CD14-positive monocyte (primary cell): ENCODE measurements around the gene OR6M1. TPM values are rescaled to one million over a fixed set of nuclear protein-coding genes. Genes with fewer than 3 reads are reported as not detected.

ENCODE experiments used
- DNase-seq, 3 donors: peaks; one replicate each; pipeline ENCODE4 v3.0.0-alpha.2; 2011 to 2022
- H2AFZ ChIP-seq: 2 replicates; pipeline ENCODE4 v1.6.0; 2012; ENCODE audit warnings: mild to moderate bottlenecking, low read depth, low read length, inconsistent platforms; ENCODE audit not compliant: insufficient read depth, poor library complexity, severe bottlenecking
- H3K27ac ChIP-seq, 2 donors: 1 replicate in 1 of 2; 2 replicates in 1 of 2; pipeline ENCODE4 v1.5.1; 2012 to 2013; ENCODE audit warnings: low read length in 2 of 2, control low read depth in 1 of 2, inconsistent platforms in 1 of 2, low read depth in 1 of 2, mild to moderate bottlenecking in 1 of 2
- H3K27me3 ChIP-seq, 2 donors: one replicate each; pipeline versions ENCODE4 v1.6.0 to v1.6.1; 2011 to 2013; ENCODE audit warnings: low read length in 2 of 2; ENCODE audit not compliant: control insufficient read depth in 2 of 2, insufficient read depth in 2 of 2
- H3K36me3 ChIP-seq, 2 donors: replicated peaks in 1 of 2; 1 replicate in 1 of 2; 2 replicates in 1 of 2; pipeline versions ENCODE4 v1.5.1 to v1.6.1; 2012 to 2013; ENCODE audit warnings: low read length in 2 of 2, control low read depth in 1 of 2, inconsistent platforms in 1 of 2, mild to moderate bottlenecking in 1 of 2; ENCODE audit not compliant: insufficient read depth in 2 of 2, control insufficient read depth in 1 of 2
- H3K4me1 ChIP-seq, 2 donors: 1 replicate in 1 of 2; 2 replicates in 1 of 2; pipeline versions ENCODE4 v1.5.1 to v1.6.1; 2012 to 2013; ENCODE audit warnings: low read length in 2 of 2, control low read depth in 1 of 2, inconsistent platforms in 1 of 2, mild to moderate bottlenecking in 1 of 2, moderate library complexity in 1 of 2; ENCODE audit not compliant: insufficient read depth in 2 of 2, control insufficient read depth in 1 of 2
- H3K4me2 ChIP-seq: replicated peaks from 2 replicates; pipeline ENCODE3; 2012; ENCODE audit warnings: low read length, moderate library complexity, mild to moderate bottlenecking; ENCODE audit not compliant: poor library complexity, severe bottlenecking; ENCODE audit errors: extremely low read depth
- H3K4me3 ChIP-seq, 3 experiments: fragments of 200-600 bp in 1 of 3; sonication (generic) in 1 of 3; replicated peaks in 1 of 3; 1 replicate in 2 of 3; 2 replicates in 1 of 3; pipeline ENCODE4 v1.5.1; 2011 to 2013; ENCODE audit warnings: low read length in 3 of 3, mild to moderate bottlenecking in 3 of 3, control low read depth in 2 of 3, low read depth in 2 of 3, inconsistent platforms in 1 of 3, moderate library complexity in 1 of 3
- H3K79me2 ChIP-seq: 2 replicates; pipeline ENCODE4 v1.6.0; 2012; ENCODE audit warnings: mild to moderate bottlenecking, control low read depth, inconsistent platforms, low read length, moderate library complexity; ENCODE audit not compliant: insufficient read depth
- H3K9ac ChIP-seq: 2 replicates; pipeline ENCODE4 v1.6.0; 2017; ENCODE audit warnings: low read length, mild to moderate bottlenecking; ENCODE audit not compliant: insufficient read depth, poor library complexity, severe bottlenecking
- H3K9me3 ChIP-seq, 2 donors: replicated peaks in 1 of 2; 1 replicate in 1 of 2; 2 replicates in 1 of 2; pipeline versions ENCODE4 v1.5.1 to v1.6.1; 2012 to 2013; ENCODE audit warnings: low read length in 2 of 2, control low read depth in 1 of 2; ENCODE audit not compliant: control insufficient read depth in 1 of 2, insufficient read depth in 1 of 2
- H4K20me1 ChIP-seq: 2 replicates; pipeline ENCODE4 v1.6.0; 2012; ENCODE audit warnings: mild to moderate bottlenecking, low read length, control low read depth, moderate library complexity; ENCODE audit not compliant: insufficient read depth
- H3K27ac Mint-ChIP-seq, 7 donors: one replicate each; pipeline ENCODE4 v1.8.0; 2020; ENCODE audit warnings: mild to moderate bottlenecking in 7 of 7, mixed read lengths in 7 of 7, moderate library complexity in 6 of 7, inconsistent platforms in 2 of 7
- H3K27me3 Mint-ChIP-seq, 3 donors: one replicate each; pipeline ENCODE4 v1.8.0; 2021 to 2022; ENCODE audit warnings: low read depth in 3 of 3, mild to moderate bottlenecking in 3 of 3, mixed read lengths in 3 of 3, moderate library complexity in 3 of 3, inconsistent platforms in 1 of 3
- H3K36me3 Mint-ChIP-seq, 2 donors: one replicate each; pipeline ENCODE4 v1.8.0; 2020; ENCODE audit warnings: mixed read lengths in 2 of 2, inconsistent platforms in 1 of 2, mild to moderate bottlenecking in 1 of 2
- H3K4me1 Mint-ChIP-seq: one replicate; pipeline ENCODE4 v1.8.0; 2020; ENCODE audit warnings: mild to moderate bottlenecking, mixed read lengths
- H3K4me3 Mint-ChIP-seq, 2 donors: one replicate each; pipeline ENCODE4 v1.8.0; 2020; ENCODE audit warnings: mild to moderate bottlenecking in 2 of 2, mixed read lengths in 2 of 2, moderate library complexity in 1 of 2
- H3K9me3 Mint-ChIP-seq, 7 donors: one replicate each; pipeline ENCODE4 v1.8.0; 2020 to 2022; ENCODE audit warnings: mixed read lengths in 7 of 7, mild to moderate bottlenecking in 6 of 7, moderate library complexity in 6 of 7, inconsistent platforms in 2 of 7
- WGBS: methylation state at CpG from one replicate; pipeline ENCODE4 v1.1.5; 2013; ENCODE audit warnings: missing lambda C conversion rate; ENCODE audit not compliant: insufficient coverage; 5-methylcytosine and 5-hydroxymethylcytosine counted together
- intact Hi-C, 2 donors: fragments of 100-400 bp; cut with micrococcal nuclease; formaldehyde crosslinking; loops; one replicate each; pipeline versions ENCODE4 v1.15.0 to v1.15.1; 2023
- polyA plus RNA-seq, 3 donors: library from polyadenylated mRNA; depleted of rRNA in 1 of 3; unstranded in 2 of 3; stranded (reverse) in 1 of 3; fragments of 300-500 nt in 2 of 3; fragments of >200 nt in 1 of 3; fragmentation: Illumina TruSeq in 2 of 3; gene quantifications; 1 replicate in 2 of 3; 2 replicates in 1 of 3; pipeline ENCODE4 v1.2.3, GENCODE V29; 2012 to 2021
- TF ChIP-seq, protein P1 (sequence below): fragments of 200-600 bp; IDR thresholded peaks from one replicate; pipeline ENCODE4 v1.8.0; 2022; ENCODE audit warnings: antibody characterized with exemption, mild to moderate bottlenecking

The OR6M1 gene
- polyA plus RNA-seq, 3 donors, result not detected

DNA sequence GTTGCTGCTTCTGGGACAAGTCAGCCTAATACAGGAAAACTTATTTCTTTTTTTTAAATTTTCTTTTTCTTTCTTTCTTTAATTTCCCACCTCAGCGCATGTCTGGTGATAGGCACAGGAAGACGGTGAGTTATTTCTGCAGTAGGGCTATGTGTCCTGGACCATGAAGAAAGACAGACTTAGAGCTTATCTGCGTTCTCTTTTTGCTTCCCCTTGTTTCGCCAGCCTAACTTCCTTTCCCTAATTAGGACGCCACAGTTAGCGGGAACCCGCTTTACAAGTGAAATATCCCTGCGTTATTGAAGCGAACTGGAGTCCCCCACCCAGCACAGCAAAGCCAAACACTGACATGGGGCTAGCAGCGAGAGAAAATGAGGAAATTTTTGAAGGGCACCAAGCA lies 8.6 kb downstream of the OR6M1 start:
- no peak overlapping the region for H2AFZ ChIP-seq
- H3K9me3 ChIP-seq, result no peaks in the 10 kb centered on the region
- H3K79me2 ChIP-seq, result no peaks in the 10 kb centered on the region
- peaks cover 0 to 6% (median 2%) of the 10 kb centered on the region in 7 donors for H3K9me3 Mint-ChIP-seq
- intact Hi-C loops, result no loop called here
- H3K4me3 ChIP-seq, result no peak overlapping the region
- 37% methylated on average over 7 of the region's 10 CpGs for WGBS
- TF ChIP-seq, protein P1, sequence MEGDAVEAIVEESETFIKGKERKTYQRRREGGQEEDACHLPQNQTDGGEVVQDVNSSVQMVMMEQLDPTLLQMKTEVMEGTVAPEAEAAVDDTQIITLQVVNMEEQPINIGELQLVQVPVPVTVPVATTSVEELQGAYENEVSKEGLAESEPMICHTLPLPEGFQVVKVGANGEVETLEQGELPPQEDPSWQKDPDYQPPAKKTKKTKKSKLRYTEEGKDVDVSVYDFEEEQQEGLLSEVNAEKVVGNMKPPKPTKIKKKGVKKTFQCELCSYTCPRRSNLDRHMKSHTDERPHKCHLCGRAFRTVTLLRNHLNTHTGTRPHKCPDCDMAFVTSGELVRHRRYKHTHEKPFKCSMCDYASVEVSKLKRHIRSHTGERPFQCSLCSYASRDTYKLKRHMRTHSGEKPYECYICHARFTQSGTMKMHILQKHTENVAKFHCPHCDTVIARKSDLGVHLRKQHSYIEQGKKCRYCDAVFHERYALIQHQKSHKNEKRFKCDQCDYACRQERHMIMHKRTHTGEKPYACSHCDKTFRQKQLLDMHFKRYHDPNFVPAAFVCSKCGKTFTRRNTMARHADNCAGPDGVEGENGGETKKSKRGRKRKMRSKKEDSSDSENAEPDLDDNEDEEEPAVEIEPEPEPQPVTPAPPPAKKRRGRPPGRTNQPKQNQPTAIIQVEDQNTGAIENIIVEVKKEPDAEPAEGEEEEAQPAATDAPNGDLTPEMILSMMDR, result no peak
- no peak overlapping the region for H3K4me2 ChIP-seq
- H3K4me1 ChIP-seq, result no peaks in the 10 kb centered on the region
- no peaks in the 10 kb centered on the region for H4K20me1 ChIP-seq
- H3K4me1 Mint-ChIP-seq, result no peaks in the 10 kb centered on the region
- no peak overlapping the region for H3K9ac ChIP-seq
- no peaks in the 10 kb centered on the region for H3K27me3 ChIP-seq
- no peaks in the 10 kb centered on the region for H3K36me3 Mint-ChIP-seq
- H3K36me3 ChIP-seq, result no peaks in the 10 kb centered on the region
- H3K27me3 Mint-ChIP-seq, result peaks cover 0 to 1% (median 1%) of the 10 kb centered on the region in 3 donors
- H3K4me3 Mint-ChIP-seq, result no peak overlapping the region
- DNase-seq, result no peak
- no peak overlapping the region for H3K27ac ChIP-seq
- H3K27ac Mint-ChIP-seq, result no peak overlapping the region

DNA sequence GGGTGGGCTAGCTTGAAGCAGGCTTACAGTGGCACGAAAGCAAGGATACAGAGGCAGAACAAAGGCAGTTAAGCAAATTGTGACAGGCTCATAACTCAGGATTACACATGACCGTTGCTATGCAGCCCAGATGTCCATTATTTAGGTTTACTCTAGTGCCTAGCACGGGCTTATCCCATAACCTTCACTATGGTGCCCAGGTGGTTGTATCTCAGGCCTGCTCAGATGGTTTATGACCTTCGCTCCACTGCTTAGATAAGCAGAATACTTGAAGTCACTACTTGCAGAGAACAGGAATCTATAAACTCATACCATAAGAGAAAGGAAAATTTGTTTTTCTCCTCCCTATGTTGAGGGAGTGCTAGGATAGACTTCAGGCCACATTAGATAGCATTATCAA lies 9.0 kb downstream of the OR6M1 start:
- H3K36me3 Mint-ChIP-seq, result no peaks in the 10 kb centered on the region
- DNase-seq, result no peak
- Histone ChIP-seq H3K27ac (no peak overlapping the region), H3K9ac (no peak overlapping the region), H3K79me2 (no peaks in the 10 kb centered on the region), H3K27me3 (no peaks in the 10 kb centered on the region), H3K4me2 (no peak overlapping the region), H3K4me3 (no peak overlapping the region), H3K4me1 (no peaks in the 10 kb centered on the region), H2AFZ (no peak overlapping the region), H4K20me1 (no peaks in the 10 kb centered on the region), H3K36me3 (no peaks in the 10 kb centered on the region), H3K9me3 (no peaks in the 10 kb centered on the region)
- H3K9me3 Mint-ChIP-seq, result peaks cover 0 to 6% (median 2%) of the 10 kb centered on the region in 7 donors
- intact Hi-C loops, result no loop called here
- H3K4me1 Mint-ChIP-seq, result no peaks in the 10 kb centered on the region
- no peak overlapping the region for H3K4me3 Mint-ChIP-seq
- H3K27me3 Mint-ChIP-seq, result peaks cover 0 to 1% (median 1%) of the 10 kb centered on the region in 3 donors
- TF ChIP-seq, protein P1, result no peak
- H3K27ac Mint-ChIP-seq, result no peak overlapping the region
- WGBS, result 85% methylated on average over 2 of the region's 4 CpGs
